ENCODE results near the gene DAPK2.
"Not testable (repeated sequence)": the region's sequence is repeated elsewhere in the genome, so short reads cannot be mapped to it uniquely, and the experiment has no call there.

Gene DAPK2

DNA sequence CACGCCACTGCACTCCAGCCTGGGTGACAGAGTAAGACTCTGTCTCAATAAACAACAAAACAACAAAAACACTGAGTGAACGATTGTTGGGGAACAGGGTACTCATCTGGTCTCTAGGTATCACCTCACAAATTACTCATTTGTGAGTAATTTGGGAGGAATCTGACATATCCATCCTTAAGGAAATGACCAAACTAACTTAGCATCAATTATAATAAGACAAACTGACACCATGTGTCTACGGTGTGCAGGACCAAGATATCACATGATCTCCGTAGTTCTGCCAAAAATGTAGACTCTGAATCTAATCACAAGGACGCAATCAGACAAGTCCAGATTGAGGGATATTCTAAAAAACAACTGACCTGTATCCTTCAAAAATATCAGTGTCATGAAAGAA lies 12.0 kb upstream of the DAPK2 start:
- Mint-ChIP-seq H3K9me3 (peaks cover 8% of the 10 kb centered on the region), H3K36me3 (ENCODE audit: low read depth) (no peaks in the 10 kb centered on the region), H3K27me3 (ENCODE audit: low read depth, poor library complexity) (peaks cover 6% of the 10 kb centered on the region), H3K27ac (no peak overlapping the region), H3K4me1 (peaks cover 3% of the 10 kb centered on the region), H3K4me3 (no peak overlapping the region)
- DNase-seq = no peak
- TF ChIP-seq, protein P1, sequence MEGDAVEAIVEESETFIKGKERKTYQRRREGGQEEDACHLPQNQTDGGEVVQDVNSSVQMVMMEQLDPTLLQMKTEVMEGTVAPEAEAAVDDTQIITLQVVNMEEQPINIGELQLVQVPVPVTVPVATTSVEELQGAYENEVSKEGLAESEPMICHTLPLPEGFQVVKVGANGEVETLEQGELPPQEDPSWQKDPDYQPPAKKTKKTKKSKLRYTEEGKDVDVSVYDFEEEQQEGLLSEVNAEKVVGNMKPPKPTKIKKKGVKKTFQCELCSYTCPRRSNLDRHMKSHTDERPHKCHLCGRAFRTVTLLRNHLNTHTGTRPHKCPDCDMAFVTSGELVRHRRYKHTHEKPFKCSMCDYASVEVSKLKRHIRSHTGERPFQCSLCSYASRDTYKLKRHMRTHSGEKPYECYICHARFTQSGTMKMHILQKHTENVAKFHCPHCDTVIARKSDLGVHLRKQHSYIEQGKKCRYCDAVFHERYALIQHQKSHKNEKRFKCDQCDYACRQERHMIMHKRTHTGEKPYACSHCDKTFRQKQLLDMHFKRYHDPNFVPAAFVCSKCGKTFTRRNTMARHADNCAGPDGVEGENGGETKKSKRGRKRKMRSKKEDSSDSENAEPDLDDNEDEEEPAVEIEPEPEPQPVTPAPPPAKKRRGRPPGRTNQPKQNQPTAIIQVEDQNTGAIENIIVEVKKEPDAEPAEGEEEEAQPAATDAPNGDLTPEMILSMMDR (IDR thresholded peaks at IDR 0.05) = no peak

DNA sequence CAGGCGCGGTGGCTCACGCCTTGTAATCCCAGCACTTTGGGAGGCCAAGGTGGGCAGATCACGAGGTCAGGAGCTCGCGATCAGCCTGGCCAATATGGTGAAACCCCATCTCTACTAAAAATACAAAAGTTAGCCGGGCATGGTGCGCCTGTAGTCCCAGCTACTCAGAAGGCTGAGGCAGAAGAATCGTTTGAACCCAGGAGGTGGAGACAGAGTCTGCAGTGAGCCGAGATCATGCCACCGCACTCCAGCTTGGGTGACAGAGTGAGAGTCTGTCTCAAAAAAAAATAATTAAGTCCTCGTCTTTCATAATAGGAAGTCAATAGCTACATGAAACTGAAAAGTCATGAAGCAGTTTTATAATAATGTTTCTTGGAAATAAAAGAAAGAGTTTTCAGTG lies 7.4 kb upstream of the DAPK2 start:
- not testable (repeated sequence) for H3K27ac Mint-ChIP-seq; H3K36me3 Mint-ChIP-seq (ENCODE audit: low read depth); H3K9me3 Mint-ChIP-seq; DNase-seq; H3K4me3 Mint-ChIP-seq
- H3K4me1 Mint-ChIP-seq = peaks cover 30% of the 10 kb centered on the region
- H3K27me3 Mint-ChIP-seq (ENCODE audit: low read depth, poor library complexity) = peaks cover 11% of the 10 kb centered on the region

DNA sequence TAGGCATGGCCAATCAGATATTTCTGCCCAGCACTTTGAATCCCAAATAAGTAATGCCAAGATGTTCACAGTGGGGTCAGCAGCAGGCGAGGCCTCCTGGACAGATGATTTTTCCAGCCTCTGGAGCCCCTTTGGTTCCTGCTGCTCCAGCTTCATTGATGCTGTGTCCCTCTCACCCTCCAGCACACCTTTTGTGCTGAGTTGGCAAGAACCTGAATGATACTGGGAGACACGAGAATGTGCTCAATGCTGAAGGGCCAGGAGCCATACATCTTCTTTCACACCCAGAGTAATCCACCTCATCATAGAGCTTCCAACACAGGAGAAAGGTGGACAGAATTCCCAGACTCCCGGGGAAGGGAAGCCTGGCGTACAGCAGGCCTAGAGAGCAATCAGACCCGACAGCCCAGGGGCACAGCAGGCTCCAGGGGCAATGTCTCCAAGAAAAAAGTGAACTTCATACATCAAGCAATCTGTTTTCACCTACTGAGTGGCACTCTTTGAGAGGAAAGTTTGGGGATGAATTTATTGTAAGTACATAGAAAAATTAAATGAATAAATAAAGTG lies 6.7 kb upstream of the DAPK2 start:
- H3K27me3 Mint-ChIP-seq (ENCODE audit: low read depth, poor library complexity) = peaks cover 17% of the 10 kb centered on the region
- H3K9me3 Mint-ChIP-seq = no peaks in the 10 kb centered on the region
- no peak overlapping the region for H3K4me3 Mint-ChIP-seq
- TF ChIP-seq, protein P1 (IDR thresholded peaks at IDR 0.05) = no peak
- H3K36me3 Mint-ChIP-seq (ENCODE audit: low read depth) = no peaks in the 10 kb centered on the region
- peaks cover 30% of the 10 kb centered on the region for H3K4me1 Mint-ChIP-seq
- DNase-seq = no peak
- no peak overlapping the region for H3K27ac Mint-ChIP-seq

DNA sequence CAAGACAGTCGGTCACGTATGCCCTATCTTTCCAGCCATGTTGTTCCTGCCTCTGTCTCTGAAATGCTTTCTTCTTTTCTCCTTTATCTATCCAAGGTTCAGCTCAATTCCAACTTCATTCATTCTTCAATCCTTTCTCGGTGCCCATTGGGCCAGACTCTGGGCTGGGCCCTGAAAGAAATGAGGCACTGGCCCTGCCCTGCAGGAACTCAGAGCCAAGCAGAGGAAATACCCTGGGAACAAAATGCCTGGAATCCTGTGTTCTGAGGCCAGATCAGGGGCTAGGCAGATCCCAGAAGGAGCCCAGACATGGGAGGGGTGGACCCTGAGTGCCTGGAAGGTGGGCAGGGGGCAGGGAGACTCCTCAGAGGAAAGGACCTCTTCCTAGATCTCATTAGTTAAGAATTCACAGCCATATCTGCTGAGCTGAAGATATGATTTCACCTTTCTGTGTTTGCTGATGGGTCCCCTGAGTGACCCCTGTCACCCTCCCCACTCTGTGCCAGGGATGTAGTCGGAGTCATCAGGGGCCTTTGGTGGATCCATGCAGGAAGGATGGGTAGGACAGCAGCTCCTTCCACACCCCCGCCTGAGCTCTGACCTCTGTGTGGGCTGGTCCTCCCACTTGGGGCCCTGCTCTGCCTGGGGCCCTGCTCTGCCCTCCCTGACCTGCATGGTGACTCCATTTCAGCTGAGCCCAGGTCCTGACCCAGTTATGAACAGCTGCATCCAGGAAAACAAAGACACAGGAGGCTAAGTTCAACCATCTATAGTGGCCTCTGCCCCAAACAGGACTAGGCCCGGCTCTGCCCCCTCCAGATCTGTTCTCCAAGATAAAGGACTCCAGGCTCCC lies 5.3 kb upstream of the DAPK2 start:
- peaks cover 35% of the 10 kb centered on the region for H3K4me1 Mint-ChIP-seq
- peaks cover 31% of the 10 kb centered on the region for H3K27me3 Mint-ChIP-seq (ENCODE audit: low read depth, poor library complexity)
- H3K36me3 Mint-ChIP-seq (ENCODE audit: low read depth) = no peaks in the 10 kb centered on the region
- DNase-seq = no peak
- no peaks in the 10 kb centered on the region for H3K9me3 Mint-ChIP-seq
- H3K27ac Mint-ChIP-seq = no peak overlapping the region
- TF ChIP-seq, protein P1 (IDR thresholded peaks at IDR 0.05) = no peak
- no peak overlapping the region for H3K4me3 Mint-ChIP-seq

DNA sequence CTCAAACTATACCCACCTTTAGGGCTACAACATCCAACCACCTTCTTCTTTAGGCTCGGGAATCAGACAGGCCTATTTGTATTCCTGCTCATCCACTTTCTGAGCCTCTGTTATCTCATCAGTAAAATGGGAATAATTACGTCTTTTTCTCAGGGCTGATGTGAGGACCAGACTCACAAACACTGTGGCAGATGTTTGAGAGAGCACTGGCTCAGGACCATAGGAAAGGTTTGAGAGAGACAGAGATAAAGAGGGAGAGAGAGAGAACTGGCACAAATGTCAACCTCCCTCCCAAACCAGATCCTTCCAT lies 4.8 kb upstream of the DAPK2 start:
- Mint-ChIP-seq H3K27me3 (ENCODE audit: low read depth, poor library complexity) (peaks cover 34% of the 10 kb centered on the region), H3K9me3 (no peaks in the 10 kb centered on the region), H3K27ac (no peak overlapping the region), H3K4me1 (peaks cover 37% of the 10 kb centered on the region), H3K36me3 (ENCODE audit: low read depth) (no peaks in the 10 kb centered on the region), H3K4me3 (no peak overlapping the region)
- TF ChIP-seq, protein P1 (IDR thresholded peaks at IDR 0.05) = no peak
- no peak for DNase-seq

DNA sequence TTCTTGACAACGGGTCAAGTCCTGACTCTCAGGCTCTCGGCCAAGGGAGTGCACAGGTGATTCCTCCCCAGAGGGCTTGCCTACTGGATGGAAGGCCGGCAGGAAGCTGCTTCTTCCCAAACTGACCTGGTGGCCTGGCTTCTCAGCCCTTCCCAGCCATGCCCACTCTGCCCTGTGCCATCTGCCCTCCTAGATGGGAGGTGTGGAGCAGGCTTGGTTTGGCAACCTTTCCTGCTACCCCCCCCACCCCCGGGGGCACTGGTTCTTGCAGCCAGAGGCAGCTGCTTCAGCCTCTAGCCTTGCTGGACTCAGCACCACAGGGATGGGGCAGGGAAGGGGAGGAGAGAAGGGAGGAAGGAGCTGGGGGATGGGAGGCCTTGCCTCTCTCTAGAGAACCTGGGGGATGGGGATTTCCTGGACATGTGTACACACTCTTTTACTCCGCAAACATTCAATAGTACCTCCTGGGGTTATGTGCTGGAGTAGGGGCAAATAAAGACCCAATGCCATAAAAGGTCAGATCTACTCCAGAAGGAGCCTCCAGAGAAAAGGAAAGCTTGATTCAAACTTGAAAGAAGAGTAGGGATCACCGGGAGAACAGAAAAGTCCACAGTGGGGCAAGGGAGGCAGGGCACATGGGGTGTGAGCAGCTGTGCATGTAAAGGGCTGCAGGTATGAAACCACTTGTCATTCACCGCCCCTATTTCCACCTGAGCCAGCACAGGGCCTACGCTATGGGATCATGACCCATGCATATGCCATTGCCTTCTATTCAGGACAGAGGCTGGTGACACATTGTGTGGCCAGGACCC lies 4.2 kb upstream of the DAPK2 start:
- Mint-ChIP-seq H3K27me3 (ENCODE audit: low read depth, poor library complexity) (peaks cover 37% of the 10 kb centered on the region), H3K9me3 (no peaks in the 10 kb centered on the region), H3K27ac (no peak overlapping the region), H3K4me3 (no peak overlapping the region), H3K36me3 (ENCODE audit: low read depth) (no peaks in the 10 kb centered on the region), H3K4me1 (peaks cover 37% of the 10 kb centered on the region)
- no peak for DNase-seq
- TF ChIP-seq, protein P1 (IDR thresholded peaks at IDR 0.05) = no peak

All from nephron progenitor cell (in vitro differentiated cells).